HT-29 (cell line): ENCODE results near the gene GLI3. TPM values are rescaled to one million over a fixed set of nuclear protein-coding genes. Genes with fewer than 3 reads are reported as not detected.

ENCODE experiments used
- DNase-seq: peaks from one replicate; pipeline ENCODE4 v3.0.0-alpha.2; 2015; ENCODE audit warnings: low spot score
- small RNA-seq: library from RNA; depleted of rRNA; stranded (forward); fragments of <200 nt; gene quantifications from one replicate; pipeline ENCODE3, GENCODE V24; 2014
- total RNA-seq: library from RNA; depleted of rRNA; stranded (reverse); fragments of >200 nt; shearing (Covaris generic); gene quantifications from 2 replicates; pipeline ENCODE4 v1.2.3, GENCODE V29; 2014

The GLI3 gene
- total RNA-seq, 1 experiment from 2014 or later = not detected

DNA sequence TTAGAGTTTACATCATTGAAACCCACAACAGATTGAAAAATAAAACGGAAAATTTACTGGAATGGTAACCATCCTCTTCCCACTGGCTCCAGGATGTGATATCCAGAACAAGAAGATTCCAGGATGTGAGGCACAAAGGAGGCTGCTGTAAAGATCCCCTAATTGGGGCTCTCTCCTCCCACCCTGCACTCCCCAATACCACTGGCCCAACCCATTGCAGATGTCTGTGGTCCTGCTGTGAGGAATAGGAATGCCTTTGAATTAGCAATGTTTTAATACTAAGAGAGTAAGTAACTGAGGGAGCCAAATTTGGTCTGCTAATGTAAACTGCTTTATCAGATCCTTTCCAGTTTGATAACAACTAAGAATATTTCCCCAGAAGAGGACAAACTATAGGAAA lies 308.2 kb downstream of the GLI3 start:
- DNase-seq = no peak

DNA sequence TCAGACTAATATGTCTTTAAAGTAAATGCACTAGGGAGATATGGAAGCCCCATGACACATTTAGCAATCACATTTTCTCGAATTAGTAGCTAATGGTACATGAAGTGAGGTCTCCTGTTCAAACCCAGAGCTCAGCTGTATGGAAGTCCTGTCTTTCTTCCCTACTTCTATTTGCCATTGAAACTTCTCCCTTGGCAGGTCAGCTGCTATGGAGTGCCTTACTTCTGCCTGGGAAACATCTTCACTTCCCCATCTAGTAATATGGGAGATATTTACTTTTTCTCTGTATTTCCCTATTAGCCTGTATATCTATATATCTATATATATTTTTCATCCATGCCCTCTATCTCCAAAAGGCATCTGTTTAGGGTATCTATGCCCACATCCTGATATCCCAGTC lies 308.8 kb downstream of the GLI3 start:
- no peak for DNase-seq

DNA sequence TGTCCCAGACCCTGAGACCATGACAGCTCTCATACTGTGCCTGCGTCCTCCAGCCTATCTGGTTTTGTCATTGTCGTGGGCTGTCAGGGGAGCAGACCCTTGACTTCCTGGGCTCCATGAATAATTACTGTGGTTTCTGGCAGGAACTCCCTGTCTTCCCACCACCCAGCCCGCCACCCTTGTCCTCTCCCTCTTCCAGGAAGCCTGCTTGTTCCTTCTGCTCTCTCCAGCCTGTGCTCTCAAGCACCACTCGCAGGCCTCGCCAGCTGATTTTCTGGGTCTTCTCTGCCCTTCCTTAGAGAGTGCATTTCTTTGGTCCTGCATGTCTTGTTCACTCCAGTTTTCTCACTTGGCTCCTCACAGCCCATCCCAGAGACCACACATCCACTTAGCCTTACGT lies 309.6 kb downstream of the GLI3 start:
- no peak for DNase-seq

DNA sequence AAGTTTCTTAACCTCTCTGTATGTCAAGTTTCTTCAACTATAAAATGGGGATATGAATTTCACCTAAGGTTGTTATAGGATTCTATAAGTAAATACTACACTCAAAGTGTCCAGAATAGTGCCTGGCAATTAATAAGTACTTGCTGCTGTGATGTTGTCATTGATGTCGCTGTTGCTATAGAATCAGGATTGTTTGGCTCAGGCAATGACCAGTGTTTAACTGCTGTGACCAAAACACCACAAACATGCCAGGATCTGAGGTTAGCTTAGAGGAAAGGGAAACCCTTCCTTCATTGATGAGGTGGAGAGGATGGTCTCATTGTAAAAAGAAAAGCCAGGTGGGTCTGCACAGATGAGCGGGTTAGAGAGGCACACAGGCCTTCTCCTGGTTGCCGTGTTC lies 311.1 kb downstream of the GLI3 start:
- DNase-seq = no peak

DNA sequence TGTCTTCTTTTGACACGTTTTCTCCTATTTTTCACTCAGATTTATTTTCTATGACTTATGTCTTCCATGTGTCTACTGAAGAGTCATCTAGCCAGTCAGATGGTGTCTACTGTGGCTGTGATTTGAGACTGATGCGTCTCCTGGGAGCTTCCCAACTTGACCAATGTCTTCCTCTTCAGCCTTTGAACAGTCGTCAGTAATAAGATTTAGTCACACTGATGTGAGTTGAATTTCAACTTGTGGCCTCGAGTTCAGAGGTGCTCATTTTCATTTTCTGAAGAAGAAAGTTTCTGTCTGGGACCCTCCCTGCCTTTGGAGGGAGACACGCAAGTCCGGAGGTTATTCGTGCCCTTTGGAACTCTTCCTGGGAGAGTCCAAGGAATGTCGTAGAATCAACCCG lies 312.2 kb downstream of the GLI3 start:
- no peak for DNase-seq

DNA sequence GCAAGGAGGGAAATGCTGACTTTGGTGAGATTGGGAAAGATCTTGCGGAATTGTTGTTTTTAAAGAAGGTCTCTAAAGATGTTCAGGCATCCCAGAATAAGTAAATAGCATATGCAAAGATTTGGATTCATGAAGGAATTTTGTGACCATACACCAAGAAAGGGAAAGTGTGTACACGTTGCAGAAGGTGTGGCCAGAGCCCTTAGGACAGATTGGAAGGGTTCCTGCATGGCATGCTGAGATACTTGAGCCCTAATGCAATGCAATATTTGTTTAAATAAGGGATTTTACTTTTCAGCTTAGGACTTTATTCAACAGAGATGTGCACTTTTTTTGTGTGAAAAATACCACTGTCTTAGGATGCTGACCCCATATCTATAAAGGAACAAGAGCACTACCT lies 314.6 kb downstream of the GLI3 start:
- DNase-seq = no peak

DNA sequence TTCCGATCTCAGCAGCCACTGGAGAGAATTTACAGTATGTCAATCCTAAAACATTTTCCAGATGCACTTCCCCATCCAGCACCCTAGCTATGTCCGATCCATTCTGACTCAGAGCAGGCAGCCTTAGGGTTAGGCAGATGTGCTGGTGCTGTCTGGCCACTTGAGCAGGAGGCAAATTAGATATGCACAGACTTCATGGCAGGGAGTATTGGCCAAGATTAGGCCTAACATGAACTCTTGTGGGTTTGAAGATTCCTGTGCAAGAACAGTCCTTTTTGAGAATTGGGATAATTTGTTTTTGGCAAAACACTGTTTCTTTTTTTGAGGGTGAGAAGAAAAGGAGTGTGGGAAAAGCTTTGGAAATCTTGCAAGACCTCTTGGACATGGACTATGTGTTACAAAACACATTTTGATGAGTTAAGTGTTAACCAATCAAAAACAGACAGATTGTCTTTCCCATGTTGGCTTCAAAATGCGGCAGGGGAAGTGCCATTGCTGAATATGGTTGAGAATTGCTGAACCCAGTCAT lies 315.5 kb downstream of the GLI3 start:
- DNase-seq = no peak

DNA sequence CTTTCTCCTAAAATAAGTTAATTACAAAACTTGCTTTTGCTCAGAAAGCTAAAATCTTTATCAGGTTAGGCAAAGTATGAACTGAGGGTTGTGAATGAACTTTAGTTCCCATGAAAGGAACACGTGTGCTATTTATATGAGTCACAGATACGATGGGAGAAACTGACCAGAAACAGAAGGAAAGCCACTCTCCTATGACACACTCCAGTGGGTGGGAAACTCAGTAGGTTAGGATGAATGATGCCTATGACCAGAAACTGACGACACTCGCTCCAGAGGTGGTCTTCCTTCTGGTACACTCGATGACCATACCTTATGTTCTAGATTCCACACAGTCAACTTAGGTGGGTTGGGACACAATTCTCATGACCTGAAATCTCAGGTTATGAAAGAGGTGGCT lies 318.4 kb downstream of the GLI3 start:
- no peak for DNase-seq

DNA sequence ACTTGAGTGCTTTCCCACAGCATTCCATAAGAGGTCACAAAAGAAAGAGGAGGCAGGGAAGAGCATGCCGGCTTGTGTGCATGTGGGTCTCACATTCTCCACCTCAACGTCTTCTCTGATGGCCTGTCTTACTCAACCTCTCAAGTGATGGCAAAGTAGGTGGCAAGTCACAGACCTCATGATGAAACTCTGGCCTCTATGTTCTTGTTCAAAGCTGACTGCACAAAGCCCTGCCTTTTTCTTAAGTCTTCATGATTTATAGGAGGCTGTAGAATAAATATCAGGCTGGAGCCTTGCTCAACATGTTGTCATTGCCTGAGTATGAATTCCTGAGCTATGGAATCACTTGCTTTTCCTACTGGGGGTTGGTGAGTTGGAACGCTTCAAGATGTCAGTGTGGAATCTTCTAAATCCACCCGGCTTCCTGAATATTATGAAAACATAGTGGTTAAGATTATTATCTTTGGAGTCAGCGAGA lies 320.5 kb downstream of the GLI3 start:
- no peak for DNase-seq

DNA sequence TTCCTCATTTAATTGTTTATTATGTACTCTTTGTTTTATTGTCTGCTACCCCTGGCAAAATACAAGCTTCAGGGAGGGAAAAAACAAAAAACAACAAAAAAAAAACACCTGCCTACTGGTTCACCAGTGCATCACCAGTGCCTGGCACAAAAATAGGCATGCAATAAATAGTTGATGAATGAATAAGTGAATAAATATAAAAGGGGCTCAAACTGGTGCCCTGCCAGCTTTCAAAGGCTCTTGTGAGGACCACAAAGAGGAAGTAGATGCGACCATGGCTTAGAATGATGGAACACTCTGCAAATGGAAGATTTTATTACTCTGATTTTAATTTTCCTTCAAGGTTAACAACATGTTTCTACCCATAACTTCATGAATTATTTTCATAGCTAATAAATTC lies 321.1 kb downstream of the GLI3 start:
- DNase-seq = no peak

DNA sequence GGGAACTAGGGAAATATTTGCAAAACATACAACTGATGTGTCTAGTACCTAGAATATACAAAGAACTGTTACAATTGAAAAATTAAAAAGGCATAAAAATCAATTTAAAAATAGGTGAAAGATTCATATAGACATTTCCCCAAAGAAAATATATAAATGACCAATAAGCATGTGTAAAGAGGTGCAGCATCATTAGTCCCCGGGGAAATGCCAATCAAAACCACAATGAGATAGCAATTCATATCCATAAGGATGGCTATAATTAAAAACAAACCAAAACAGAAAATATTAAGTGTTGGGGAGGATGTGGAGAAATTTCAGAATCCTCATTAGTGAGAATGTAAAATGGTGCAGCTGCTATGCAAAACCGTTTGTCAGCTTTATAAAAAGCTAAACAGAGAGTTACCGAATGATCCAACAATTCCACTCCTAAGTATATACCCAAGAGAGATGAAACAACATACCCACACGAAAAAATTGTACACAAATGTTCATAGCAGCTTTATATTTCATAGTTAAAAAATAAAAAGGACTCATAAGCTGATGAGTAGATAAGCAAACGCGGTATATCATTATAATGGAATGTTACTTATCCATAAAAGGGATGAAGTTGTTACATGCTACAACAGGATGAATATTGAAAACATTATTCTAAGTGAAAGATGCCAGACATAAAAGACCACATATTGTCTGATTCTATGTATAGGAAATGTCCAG lies 324.0 kb downstream of the GLI3 start:
- DNase-seq = no peak

DNA sequence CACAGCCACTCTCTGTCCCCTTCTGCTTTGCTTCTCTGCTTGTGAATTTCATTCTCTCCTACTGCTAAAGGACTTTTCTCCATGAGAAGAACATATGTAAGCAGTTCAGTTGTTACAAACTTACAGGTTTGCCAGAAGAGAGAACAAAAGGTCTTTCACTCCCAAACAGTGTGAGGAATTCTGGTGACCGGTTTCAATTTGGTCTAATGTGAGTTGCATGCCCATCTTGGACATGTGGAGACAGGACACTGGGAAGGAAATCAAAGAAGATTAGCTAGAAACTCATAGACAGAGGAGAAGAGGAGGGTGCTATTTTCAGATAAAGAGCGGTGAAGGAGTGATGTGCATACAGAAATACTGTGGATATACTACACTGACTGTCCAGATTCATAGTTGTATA lies 324.6 kb downstream of the GLI3 start:
- no peak for DNase-seq

DNA sequence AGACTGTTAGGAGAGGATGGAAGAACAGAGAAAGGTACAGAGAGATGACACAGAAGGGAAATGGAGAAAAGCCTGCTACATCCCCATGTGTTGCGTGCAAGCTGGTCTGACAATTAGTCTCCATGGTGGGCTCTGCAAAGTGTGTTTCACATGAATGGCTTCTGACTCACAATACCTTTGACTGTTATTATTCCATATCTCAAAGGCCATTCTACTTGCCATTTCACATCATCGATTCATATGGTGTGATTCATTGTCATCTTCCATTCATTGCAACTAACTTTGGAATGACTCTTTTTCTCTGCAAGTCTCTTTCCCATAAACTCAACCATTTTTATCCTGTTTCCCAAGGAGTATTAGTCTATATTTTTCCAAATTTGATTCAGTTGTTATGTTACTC lies 325.2 kb downstream of the GLI3 start:
- DNase-seq = no peak

Small RNAs within 50 kb of the gene (small RNA-seq; reads per million reads assigned to genes)
- gene HMGN2P30 = not detected
